Coronary artery (tissue), 2 donors: ENCODE data around the gene MGAT3.
A peak's percentile ranks its signal among the peaks of the same experiment; 100 is the strongest.

Source experiments
- DNase-seq: peaks from one replicate; pipeline ENCODE4 v3.0.0-alpha.2; 2017; ENCODE audit warnings: low spot score
- H3K27ac ChIP-seq, 2 donors: fragments of 200-600 bp; sonication (generic); one replicate each; pipeline ENCODE4 v1.5.1; 2016 to 2019
- H3K4me3 ChIP-seq: fragments of 200-600 bp; sonication (generic); 2 replicates; pipeline ENCODE4 v1.5.1; 2016; ENCODE audit warnings: mild to moderate bottlenecking, moderate library complexity
- CTCF ChIP-seq: fragments of 200-600 bp; sonication (generic); IDR thresholded peaks from one replicate; pipeline ENCODE4 v1.5.1; 2019; ENCODE audit warnings: antibody characterized with exemption

The MGAT3 gene

GRCh38 chr22:39450258-39450955 is 6.4 kb upstream of the MGAT3 start:
- Histone ChIP-seq H3K27ac (no peak overlapping the region), H3K4me3 (no peak overlapping the region)
- no peak for DNase-seq
- no peak for TF ChIP-seq CTCF

GRCh38 chr22:39452740-39453040 is 4.1 kb upstream of the MGAT3 start:
- no peak overlapping the region for H3K27ac ChIP-seq
- no peak for TF ChIP-seq CTCF
- no peak overlapping the region for H3K4me3 ChIP-seq
- no peak for DNase-seq

- peak overlapping the region in 1 of 2 donors; percentile 54 for H3K27ac ChIP-seq
- DNase-seq = no peak
- TF ChIP-seq CTCF = no peak
- no peak overlapping the region for H3K4me3 ChIP-seq
Measured at GRCh38 chr22:39453765-39454378, 2.9 kb upstream of the MGAT3 start.

- no peak for TF ChIP-seq CTCF
- H3K4me3 ChIP-seq = no peak overlapping the region
- DNase-seq = no peak
- peak overlapping the region in 1 of 2 donors; percentile 54 for H3K27ac ChIP-seq
Measured at GRCh38 chr22:39454385-39454871, 2.4 kb upstream of the MGAT3 start.

GRCh38 chr22:39457198-39457555 is 365 bp downstream of the MGAT3 start:
- TF ChIP-seq CTCF = no peak
- no peak for DNase-seq
- Histone ChIP-seq H3K4me3 (peak overlapping the region; percentile 78), H3K27ac (peak overlapping the region in 1 of 2 donors; percentile 69)

GRCh38 chr22:39457556-39458443 is 988 bp downstream of the MGAT3 start:
- TF ChIP-seq CTCF = no peak

More at GRCh38 chr22:39457556-39458443, 988 bp downstream of the MGAT3 start:
- Histone ChIP-seq H3K27ac (peak overlapping the region in 1 of 2 donors; percentile 69), H3K4me3 (peak overlapping the region; percentile 78)
- DNase-seq = no peak
